ENCODE results near the gene BRD7. TPM values are rescaled to one million over a fixed set of nuclear protein-coding genes. Genes with fewer than 3 reads are reported as not detected.
A peak's percentile ranks its signal among the peaks of the same experiment; 100 is the strongest.

The BRD7 gene
- total RNA-seq, 1 experiment from 2014 or later: 45.6 TPM

DNA sequence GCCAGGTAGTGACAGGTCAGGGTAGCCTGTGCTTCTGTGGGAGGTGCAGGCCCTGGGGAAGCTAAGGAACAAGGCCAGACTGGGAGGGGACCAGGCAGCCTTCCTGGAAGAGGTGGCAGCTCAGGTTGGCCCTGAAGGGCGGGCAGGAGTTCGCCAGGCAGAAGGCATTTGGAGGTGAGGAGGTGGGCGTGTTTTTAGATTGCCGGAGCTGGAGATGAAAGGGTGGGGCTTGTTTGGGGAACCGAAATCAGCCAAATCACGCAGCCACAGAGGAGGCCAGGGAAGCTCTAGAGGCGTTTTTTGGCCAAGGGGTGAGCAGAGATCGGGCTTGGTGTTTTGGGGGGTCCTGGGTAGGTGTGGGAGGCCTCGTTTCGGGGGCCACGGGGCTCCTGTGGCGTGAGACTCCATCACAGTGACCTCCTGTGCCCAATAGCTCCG, 94.9 kb downstream of the BRD7 start:
- no TSS peak for BruUV-seq (replicated peaks)
- Histone ChIP-seq H3K4me3 (ENCODE audit: low read depth in 2 of 2, low read length in 2 of 2) (no peak overlapping the region), H3K4me1 (ENCODE audit: control insufficient read depth, insufficient read depth, low read length) (no peaks in the 10 kb centered on the region; the same call in 1 of the 2 replicates), H3K9me3 (ENCODE audit: control insufficient read depth, insufficient read depth, low read depth, low read length) (no peaks in the 10 kb centered on the region), H3K27ac (ENCODE audit: low read length) (no peak overlapping the region), H3K36me3 (ENCODE audit: control insufficient read depth, insufficient read depth, low read length) (no peaks in the 10 kb centered on the region), H3K27me3 (ENCODE audit: control insufficient read depth, insufficient read depth, low read length) (no peaks in the 10 kb centered on the region)
- ATAC-seq: peak; percentile 17; the same call in 1 of the 2 replicates
- ChIA-PET POLR2A (no interaction called here), CTCF (interaction anchor here (0.6 kb wide), 1 partner anchor 79 kb away, joined by 3 read pairs; no protein-coding TSS in a partner anchor)
- intact Hi-C loops (cut with micrococcal nuclease; ENCODE audit: unreplicated experiment) (no loop called here), in situ Hi-C loops (cut with HindIII; ENCODE audit: low pct_unique_long_range_greater_than_20kb, low sequenced_read_pairs) (no loop called here)
- TF ChIP-seq POLR2AphosphoS5 (IDR thresholded peaks at IDR 0.05; ENCODE audit: low read depth, low read length): no peak
- TF ChIP-seq, protein P1, sequence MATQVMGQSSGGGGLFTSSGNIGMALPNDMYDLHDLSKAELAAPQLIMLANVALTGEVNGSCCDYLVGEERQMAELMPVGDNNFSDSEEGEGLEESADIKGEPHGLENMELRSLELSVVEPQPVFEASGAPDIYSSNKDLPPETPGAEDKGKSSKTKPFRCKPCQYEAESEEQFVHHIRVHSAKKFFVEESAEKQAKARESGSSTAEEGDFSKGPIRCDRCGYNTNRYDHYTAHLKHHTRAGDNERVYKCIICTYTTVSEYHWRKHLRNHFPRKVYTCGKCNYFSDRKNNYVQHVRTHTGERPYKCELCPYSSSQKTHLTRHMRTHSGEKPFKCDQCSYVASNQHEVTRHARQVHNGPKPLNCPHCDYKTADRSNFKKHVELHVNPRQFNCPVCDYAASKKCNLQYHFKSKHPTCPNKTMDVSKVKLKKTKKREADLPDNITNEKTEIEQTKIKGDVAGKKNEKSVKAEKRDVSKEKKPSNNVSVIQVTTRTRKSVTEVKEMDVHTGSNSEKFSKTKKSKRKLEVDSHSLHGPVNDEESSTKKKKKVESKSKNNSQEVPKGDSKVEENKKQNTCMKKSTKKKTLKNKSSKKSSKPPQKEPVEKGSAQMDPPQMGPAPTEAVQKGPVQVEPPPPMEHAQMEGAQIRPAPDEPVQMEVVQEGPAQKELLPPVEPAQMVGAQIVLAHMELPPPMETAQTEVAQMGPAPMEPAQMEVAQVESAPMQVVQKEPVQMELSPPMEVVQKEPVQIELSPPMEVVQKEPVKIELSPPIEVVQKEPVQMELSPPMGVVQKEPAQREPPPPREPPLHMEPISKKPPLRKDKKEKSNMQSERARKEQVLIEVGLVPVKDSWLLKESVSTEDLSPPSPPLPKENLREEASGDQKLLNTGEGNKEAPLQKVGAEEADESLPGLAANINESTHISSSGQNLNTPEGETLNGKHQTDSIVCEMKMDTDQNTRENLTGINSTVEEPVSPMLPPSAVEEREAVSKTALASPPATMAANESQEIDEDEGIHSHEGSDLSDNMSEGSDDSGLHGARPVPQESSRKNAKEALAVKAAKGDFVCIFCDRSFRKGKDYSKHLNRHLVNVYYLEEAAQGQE (IDR thresholded peaks at IDR 0.05; ENCODE audit: insufficient read depth in 1 of 2, low read depth in 2 of 2, low read length in 1 of 2): no peak
- TF ChIP-seq, protein P2, sequence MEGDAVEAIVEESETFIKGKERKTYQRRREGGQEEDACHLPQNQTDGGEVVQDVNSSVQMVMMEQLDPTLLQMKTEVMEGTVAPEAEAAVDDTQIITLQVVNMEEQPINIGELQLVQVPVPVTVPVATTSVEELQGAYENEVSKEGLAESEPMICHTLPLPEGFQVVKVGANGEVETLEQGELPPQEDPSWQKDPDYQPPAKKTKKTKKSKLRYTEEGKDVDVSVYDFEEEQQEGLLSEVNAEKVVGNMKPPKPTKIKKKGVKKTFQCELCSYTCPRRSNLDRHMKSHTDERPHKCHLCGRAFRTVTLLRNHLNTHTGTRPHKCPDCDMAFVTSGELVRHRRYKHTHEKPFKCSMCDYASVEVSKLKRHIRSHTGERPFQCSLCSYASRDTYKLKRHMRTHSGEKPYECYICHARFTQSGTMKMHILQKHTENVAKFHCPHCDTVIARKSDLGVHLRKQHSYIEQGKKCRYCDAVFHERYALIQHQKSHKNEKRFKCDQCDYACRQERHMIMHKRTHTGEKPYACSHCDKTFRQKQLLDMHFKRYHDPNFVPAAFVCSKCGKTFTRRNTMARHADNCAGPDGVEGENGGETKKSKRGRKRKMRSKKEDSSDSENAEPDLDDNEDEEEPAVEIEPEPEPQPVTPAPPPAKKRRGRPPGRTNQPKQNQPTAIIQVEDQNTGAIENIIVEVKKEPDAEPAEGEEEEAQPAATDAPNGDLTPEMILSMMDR (IDR thresholded peaks at IDR 0.05): no peak
- no peak for TF ChIP-seq TCF7L2 (IDR thresholded peaks at IDR 0.05; ENCODE audit: low read depth, low read length)
- TF ChIP-seq SIN3A (IDR thresholded peaks at IDR 0.05; ENCODE audit: borderline replicate concordance, insufficient read depth, low read depth, low read length): no peak
- no peak for DNase-seq (ENCODE audit: low read depth, low spot score)

DNA sequence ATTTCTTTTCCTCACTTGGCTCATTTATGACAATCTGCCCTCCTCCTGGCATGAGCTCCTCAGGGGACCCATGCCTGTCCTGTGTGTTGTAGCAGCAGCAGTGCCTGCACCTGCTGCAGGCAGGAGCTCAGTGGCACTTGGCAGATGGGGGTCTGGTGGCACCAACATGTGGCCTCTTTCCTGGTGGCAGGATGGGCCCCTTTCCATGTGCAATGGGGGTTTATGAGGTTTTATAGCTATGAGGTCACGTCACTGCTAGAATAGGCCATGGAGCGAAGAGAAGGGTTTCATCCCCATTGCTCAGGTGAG, 95.5 kb downstream of the BRD7 start:
- Histone ChIP-seq H3K27me3 (ENCODE audit: control insufficient read depth, insufficient read depth, low read length) (no peaks in the 10 kb centered on the region), H3K4me3 (ENCODE audit: low read depth in 2 of 2, low read length in 2 of 2) (no peak overlapping the region), H3K27ac (ENCODE audit: low read length) (no peak overlapping the region), H3K9me3 (ENCODE audit: control insufficient read depth, insufficient read depth, low read depth, low read length) (no peaks in the 10 kb centered on the region), H3K4me1 (ENCODE audit: control insufficient read depth, insufficient read depth, low read length) (no peaks in the 10 kb centered on the region; the same call in 1 of the 2 replicates), H3K36me3 (ENCODE audit: control insufficient read depth, insufficient read depth, low read length) (no peaks in the 10 kb centered on the region)
- CTCF ChIA-PET: no interaction called here
- TF ChIP-seq POLR2AphosphoS5 (IDR thresholded peaks at IDR 0.05; ENCODE audit: low read depth, low read length) (no peak), SIN3A (IDR thresholded peaks at IDR 0.05; ENCODE audit: borderline replicate concordance, insufficient read depth, low read depth, low read length) (no peak), TCF7L2 (IDR thresholded peaks at IDR 0.05; ENCODE audit: low read depth, low read length) (no peak)
- TF ChIP-seq, protein P2 (IDR thresholded peaks at IDR 0.05): no peak
- TF ChIP-seq, protein P1 (IDR thresholded peaks at IDR 0.05; ENCODE audit: insufficient read depth in 1 of 2, low read depth in 2 of 2, low read length in 1 of 2): no peak
- BruUV-seq (replicated peaks): no TSS peak
- in situ Hi-C loops (cut with HindIII; ENCODE audit: low pct_unique_long_range_greater_than_20kb, low sequenced_read_pairs): no loop called here
- intact Hi-C loops (cut with micrococcal nuclease; ENCODE audit: unreplicated experiment): no loop called here
- POLR2A ChIA-PET: no interaction called here
- ATAC-seq (no peak), DNase-seq (ENCODE audit: low read depth, low spot score) (no peak)
